ENCODE data around the gene LYPLAL1.

The LYPLAL1 gene

DNA sequence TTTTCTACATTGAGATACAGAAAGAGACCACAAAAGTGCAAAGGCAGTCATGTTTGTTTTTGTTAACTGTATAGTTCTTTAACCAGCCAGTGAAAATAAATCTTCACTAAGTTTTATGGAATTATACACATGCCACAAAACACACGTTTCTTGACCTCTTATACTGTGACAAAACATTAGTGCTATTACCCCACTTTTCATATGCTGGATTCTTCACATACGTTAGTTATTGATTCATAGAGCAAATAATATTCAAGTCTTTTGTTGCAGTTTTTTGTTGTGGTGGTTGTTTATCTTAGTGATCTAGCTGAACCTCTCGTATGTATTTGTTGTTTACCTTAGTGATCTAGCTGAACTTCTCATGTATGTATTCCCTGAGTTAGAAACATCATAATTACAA is 28.0 kb downstream of the LYPLAL1 start:
- H3K79me2 ChIP-seq (ENCODE audit: low read length), result no peaks in the 10 kb centered on the region
- H3K9me2 ChIP-seq (replicated peaks; ENCODE audit: insufficient read depth, low read length), result no peaks in the 10 kb centered on the region
- no peak overlapping the region for H2AFZ ChIP-seq (ENCODE audit: low read length)
- H3K9me3 ChIP-seq (replicated peaks; ENCODE audit: insufficient read depth, low read length), result no peaks in the 10 kb centered on the region
- no peaks in the 10 kb centered on the region for H3K27me3 ChIP-seq (replicated peaks; ENCODE audit: insufficient read depth, low read length)
- H3K4me3 ChIP-seq (ENCODE audit: low read length), result no peak overlapping the region
- H3K4me2 ChIP-seq (ENCODE audit: low read depth, low read length), result no peak overlapping the region
- H3F3A ChIP-seq (ENCODE audit: insufficient read depth, low read length), result no peaks in the 10 kb centered on the region
- H3K4me1 ChIP-seq (ENCODE audit: low read length), result no peaks in the 10 kb centered on the region
- H3K36me3 ChIP-seq (replicated peaks; ENCODE audit: insufficient read depth, low read length), result no peaks in the 10 kb centered on the region
- no peak for DNase-seq
- H3K9ac ChIP-seq (ENCODE audit: low read length), result no peak overlapping the region
- no peak overlapping the region for H3K27ac ChIP-seq (ENCODE audit: low read length)
- TF ChIP-seq CTCF (IDR thresholded peaks at IDR 0.05; ENCODE audit: low read length) (no peak), EZH2 (optimal IDR thresholded peaks at IDR 0.05; ENCODE audit: low read depth, low read length) (no peak), EZH2phosphoT487 (IDR thresholded peaks at IDR 0.05; ENCODE audit: low read length) (no peak)
- no peaks in the 10 kb centered on the region for H4K20me1 ChIP-seq (ENCODE audit: insufficient read depth, low read length)

DNA sequence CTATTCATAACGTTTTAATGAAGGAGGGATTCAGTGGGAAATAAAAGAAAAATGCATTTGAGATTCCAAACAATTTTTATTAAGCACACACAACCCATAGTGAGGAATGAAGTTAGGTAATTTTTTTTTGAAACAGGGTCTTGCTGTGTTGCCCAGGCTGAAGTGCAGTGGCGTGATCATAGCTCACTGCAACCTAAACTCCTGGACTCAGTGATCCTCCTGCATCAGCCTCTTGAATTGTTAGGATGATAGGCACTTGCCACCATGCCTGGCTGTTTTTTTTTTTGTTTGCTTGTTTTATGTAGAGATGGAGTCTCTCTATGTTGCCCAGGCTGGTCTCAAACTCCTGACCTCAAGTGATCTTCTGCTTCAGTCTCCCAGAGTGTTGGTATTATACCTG is 28.9 kb downstream of the LYPLAL1 start:
- Histone ChIP-seq H3K27me3 (replicated peaks; ENCODE audit: insufficient read depth, low read length) (no peaks in the 10 kb centered on the region), H3K36me3 (replicated peaks; ENCODE audit: insufficient read depth, low read length) (no peaks in the 10 kb centered on the region), H3K4me3 (ENCODE audit: low read length) (no peak overlapping the region), H3K9ac (ENCODE audit: low read length) (no peak overlapping the region), H3K9me2 (replicated peaks; ENCODE audit: insufficient read depth, low read length) (no peaks in the 10 kb centered on the region), H3K4me2 (ENCODE audit: low read depth, low read length) (no peak overlapping the region), H3K4me1 (ENCODE audit: low read length) (no peaks in the 10 kb centered on the region), H3K27ac (ENCODE audit: low read length) (no peak overlapping the region), H2AFZ (ENCODE audit: low read length) (no peak overlapping the region), H4K20me1 (ENCODE audit: insufficient read depth, low read length) (no peaks in the 10 kb centered on the region), H3K9me3 (replicated peaks; ENCODE audit: insufficient read depth, low read length) (no peaks in the 10 kb centered on the region), H3K79me2 (ENCODE audit: low read length) (no peaks in the 10 kb centered on the region), H3F3A (ENCODE audit: insufficient read depth, low read length) (no peaks in the 10 kb centered on the region)
- TF ChIP-seq CTCF (IDR thresholded peaks at IDR 0.05; ENCODE audit: low read length) (no peak), EZH2 (optimal IDR thresholded peaks at IDR 0.05; ENCODE audit: low read depth, low read length) (no peak), EZH2phosphoT487 (IDR thresholded peaks at IDR 0.05; ENCODE audit: low read length) (no peak)
- DNase-seq, result no peak

GRCh38 chr1:219206350-219206749 is 32.7 kb downstream of the LYPLAL1 start:
- Histone ChIP-seq H4K20me1 (ENCODE audit: insufficient read depth, low read length) (no peaks in the 10 kb centered on the region), H3K9me2 (replicated peaks; ENCODE audit: insufficient read depth, low read length) (no peaks in the 10 kb centered on the region), H3K9me3 (replicated peaks; ENCODE audit: insufficient read depth, low read length) (no peaks in the 10 kb centered on the region), H3K4me2 (ENCODE audit: low read depth, low read length) (no peak overlapping the region), H3K27ac (ENCODE audit: low read length) (no peak overlapping the region), H3K4me1 (ENCODE audit: low read length) (no peaks in the 10 kb centered on the region), H3K9ac (ENCODE audit: low read length) (no peak overlapping the region), H2AFZ (ENCODE audit: low read length) (no peak overlapping the region), H3F3A (ENCODE audit: insufficient read depth, low read length) (no peaks in the 10 kb centered on the region), H3K79me2 (ENCODE audit: low read length) (no peaks in the 10 kb centered on the region), H3K36me3 (replicated peaks; ENCODE audit: insufficient read depth, low read length) (no peaks in the 10 kb centered on the region), H3K27me3 (replicated peaks; ENCODE audit: insufficient read depth, low read length) (no peaks in the 10 kb centered on the region), H3K4me3 (ENCODE audit: low read length) (no peak overlapping the region)
- DNase-seq, result no peak
- TF ChIP-seq EZH2phosphoT487 (IDR thresholded peaks at IDR 0.05; ENCODE audit: low read length) (no peak), CTCF (IDR thresholded peaks at IDR 0.05; ENCODE audit: low read length) (no peak), EZH2 (optimal IDR thresholded peaks at IDR 0.05; ENCODE audit: low read depth, low read length) (no peak)

Data from MM.1S (cell line).